Skin epidermis (tissue), 12 donors: Measurements from ENCODE around the gene ISX.
"Not testable (repeated sequence)": the region's sequence is repeated elsewhere in the genome, so short reads cannot be mapped to it uniquely, and the experiment has no call there.

ENCODE experiments used
- H3K27ac ChIP-seq, 21 experiments: fragments of 200-600 bp; sonication (generic) in 11 of 21; one replicate each; pipeline ENCODE4 v1.5.0; 2020; ENCODE audit warnings: mild to moderate bottlenecking in 3 of 21, inconsistent platforms in 2 of 21, moderate library complexity in 2 of 21
- H3K4me3 ChIP-seq, 7 experiments: fragments of 200-600 bp; sonication (generic) in 2 of 7; one replicate each; pipeline ENCODE4 v1.5.0; 2020; ENCODE audit warnings: inconsistent platforms in 2 of 7, mild to moderate bottlenecking in 2 of 7, moderate library complexity in 1 of 7

ISX gene

DNA sequence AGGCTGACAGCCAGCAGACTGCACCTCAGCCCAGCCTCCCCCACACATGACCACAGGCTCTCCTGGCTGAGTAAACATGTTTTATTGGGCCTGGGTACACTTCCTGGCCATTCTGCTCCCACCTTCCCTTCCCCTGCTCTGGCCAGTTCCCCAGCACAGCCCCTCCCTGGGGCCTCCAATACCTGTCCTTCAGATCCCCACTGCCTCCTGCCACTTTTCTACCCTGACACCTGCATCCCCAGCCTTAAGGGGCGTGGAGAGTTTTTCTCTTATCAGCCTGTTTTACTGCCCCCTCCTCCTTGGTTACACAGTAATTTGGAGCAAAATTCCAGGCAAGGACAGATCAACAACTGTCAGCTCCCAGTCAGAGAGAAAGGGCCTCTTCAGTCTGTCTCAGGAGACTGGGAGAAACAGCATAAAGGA lies at the start of gene ISX:
TSS of gene ISX (plus strand) at position 363 of the 423 bp plus-strand sequence. CDS start 930 bp downstream, outside the sequence.
- Histone ChIP-seq H3K4me3 (no peak within 1 kb of the TSS), H3K27ac (no peak within 1 kb of the TSS)

GRCh38 chr22:35016909-35017308 lies 49.0 kb upstream of the ISX start:
- no peak overlapping the region for H3K27ac ChIP-seq
- H3K4me3 ChIP-seq, result no peak overlapping the region

DNA sequence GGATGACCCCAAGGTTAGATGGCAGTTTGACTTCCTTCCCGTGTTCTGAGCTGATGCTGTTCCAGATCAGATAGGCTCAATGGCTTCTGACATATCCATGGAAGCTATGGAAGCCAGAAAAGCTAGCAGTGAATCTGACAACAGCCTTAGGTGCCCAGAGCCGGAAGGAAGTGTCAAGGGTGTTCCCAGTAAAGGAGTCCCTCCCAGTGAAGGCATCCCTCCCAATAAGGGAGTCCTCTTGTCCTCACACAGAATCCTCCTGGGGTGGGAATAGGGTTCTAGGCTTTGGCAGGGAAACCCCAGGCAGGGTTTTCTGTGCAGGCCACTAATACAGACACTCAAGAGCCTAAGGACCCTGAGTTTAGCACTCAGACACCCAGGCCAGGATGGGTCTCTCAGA lies 47.0 kb upstream of the ISX start:
- no peak overlapping the region for H3K4me3 ChIP-seq

GRCh38 chr22:35020517-35020916 lies 45.4 kb upstream of the ISX start:
- H3K4me3 ChIP-seq, result no peak overlapping the region
- H3K27ac ChIP-seq, result peak overlapping the region in 12 of 21 experiments; percentile 10 to 76 (median 48)

More for the DNA sequence above, 47.0 kb upstream of the ISX start:
- no peak overlapping the region for H3K27ac ChIP-seq

DNA sequence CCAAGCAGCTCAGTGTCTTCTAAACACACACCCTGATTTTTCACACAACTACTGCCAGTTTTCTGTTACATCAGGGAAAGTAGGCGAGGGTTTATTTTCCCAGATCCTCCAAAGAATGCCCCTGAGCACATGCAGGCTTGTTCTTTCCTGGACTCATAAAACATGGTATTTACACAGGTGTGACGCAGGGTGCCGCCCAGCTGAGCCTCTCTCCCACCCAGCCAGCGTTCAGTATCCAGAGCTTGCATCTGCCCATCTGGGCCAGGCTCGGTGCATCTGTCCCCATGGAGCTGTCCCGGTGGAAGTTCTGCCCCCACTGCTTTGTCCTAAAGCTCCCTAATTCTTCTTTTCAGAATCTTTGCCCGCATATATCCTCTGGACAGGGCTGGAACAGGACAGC lies 44.8 kb upstream of the ISX start:
- H3K27ac ChIP-seq, result peak overlapping the region in 12 of 21 experiments; percentile 6 to 76 (median 50)
- peak overlapping the region in 1 of 7 experiments; percentile 14 for H3K4me3 ChIP-seq

GRCh38 chr22:35022291-35022690 lies 43.7 kb upstream of the ISX start:
- Histone ChIP-seq H3K27ac (peak overlapping the region in 3 of 21 experiments; percentile 42 to 67 (median 45)), H3K4me3 (no peak overlapping the region)

GRCh38 chr22:35023692-35024363 lies 42.1 kb upstream of the ISX start:
- no peak overlapping the region for H3K27ac ChIP-seq
- no peak overlapping the region for H3K4me3 ChIP-seq

DNA sequence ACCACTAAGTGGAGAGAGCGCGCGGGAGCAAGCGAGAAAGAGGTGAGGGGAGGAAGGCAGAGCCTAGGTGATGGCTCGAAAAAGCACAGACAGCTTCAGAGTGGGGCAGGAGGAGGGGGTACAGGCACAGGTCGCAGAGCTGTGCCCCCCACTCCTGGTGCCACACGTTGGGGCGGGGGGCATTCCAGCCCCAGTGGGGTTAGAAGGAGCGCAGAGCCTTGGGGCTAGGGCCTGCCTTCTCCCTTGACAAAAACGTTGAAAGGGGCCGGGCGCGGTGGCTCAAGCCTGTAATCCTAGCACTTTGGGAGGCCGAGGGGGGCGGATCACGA lies 41.6 kb upstream of the ISX start:
- Histone ChIP-seq H3K4me3 (no peak overlapping the region), H3K27ac (no peak overlapping the region)

- H3K4me3 ChIP-seq, H3K27ac ChIP-seq: not testable (repeated sequence)
Observed at GRCh38 chr22:35030112-35030511, 35.8 kb upstream of the ISX start.

- H3K27ac ChIP-seq, result no peak overlapping the region
- no peak overlapping the region for H3K4me3 ChIP-seq
Observed at GRCh38 chr22:35032571-35032970, 33.4 kb upstream of the ISX start.

GRCh38 chr22:35033635-35034296 lies 32.2 kb upstream of the ISX start:
- Histone ChIP-seq H3K27ac (no peak overlapping the region), H3K4me3 (no peak overlapping the region)

DNA sequence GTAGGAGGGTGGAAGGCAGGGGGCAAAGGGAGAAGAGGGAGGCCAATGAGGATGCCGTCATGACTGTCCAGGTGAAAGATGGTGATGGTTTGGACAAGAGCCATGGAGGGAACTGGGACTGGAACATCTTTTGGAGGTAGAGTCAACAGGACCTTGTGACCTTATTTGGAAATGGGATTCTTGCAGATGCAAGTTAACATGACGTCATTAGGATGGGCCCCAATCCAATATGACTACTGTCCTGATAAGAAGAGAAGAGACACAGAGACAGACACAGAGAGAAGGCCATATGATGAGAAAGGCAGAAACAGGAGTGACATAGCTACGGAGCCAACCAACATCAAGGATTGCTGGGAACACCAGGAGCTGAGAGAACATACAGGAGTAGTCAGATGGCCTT lies 31.0 kb upstream of the ISX start:
- Histone ChIP-seq H3K27ac (no peak overlapping the region), H3K4me3 (no peak overlapping the region)

DNA sequence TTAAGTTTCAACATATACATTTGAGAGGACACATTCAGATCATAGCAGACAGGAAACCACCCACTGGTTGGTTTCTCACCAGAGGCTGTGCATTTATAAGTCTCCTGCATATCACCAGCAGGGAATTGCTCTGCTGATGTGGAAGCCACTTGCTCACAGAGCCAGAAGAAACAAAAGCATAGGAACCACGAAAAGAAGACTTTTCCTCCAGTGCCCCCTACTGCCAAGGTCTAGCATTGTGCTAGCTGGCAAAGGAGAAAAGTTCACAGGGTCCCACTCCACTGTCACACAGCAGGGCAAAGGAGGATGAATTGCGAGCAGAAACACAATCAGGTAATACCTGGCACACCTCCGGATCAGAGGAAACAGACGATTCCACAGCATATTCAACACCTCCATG lies 28.9 kb upstream of the ISX start:
- H3K27ac ChIP-seq, result no peak overlapping the region
- H3K4me3 ChIP-seq, result no peak overlapping the region

DNA sequence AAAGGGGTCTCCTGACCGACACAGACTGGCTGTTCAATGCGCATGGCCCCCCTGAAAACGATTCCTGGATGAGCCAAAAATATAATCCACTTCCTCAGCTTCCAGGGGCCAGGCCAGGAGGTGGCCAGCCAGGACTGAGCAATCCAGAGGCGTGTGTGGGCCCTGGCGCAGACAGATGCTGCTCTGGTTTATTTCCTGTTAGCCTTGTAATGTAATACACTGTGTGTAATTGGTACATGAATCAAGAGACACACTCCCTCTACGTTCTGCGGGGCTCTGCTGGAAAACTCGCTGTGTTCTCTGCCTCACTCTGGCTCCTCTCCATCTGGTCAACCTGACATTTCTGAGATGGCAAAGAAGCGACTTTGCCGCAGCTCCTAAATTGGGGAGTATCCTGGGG lies 26.3 kb upstream of the ISX start:
- Histone ChIP-seq H3K27ac (no peak overlapping the region), H3K4me3 (no peak overlapping the region)

- Histone ChIP-seq H3K27ac (no peak overlapping the region), H3K4me3 (no peak overlapping the region)
Observed at GRCh38 chr22:35043252-35043933, 22.6 kb upstream of the ISX start.

DNA sequence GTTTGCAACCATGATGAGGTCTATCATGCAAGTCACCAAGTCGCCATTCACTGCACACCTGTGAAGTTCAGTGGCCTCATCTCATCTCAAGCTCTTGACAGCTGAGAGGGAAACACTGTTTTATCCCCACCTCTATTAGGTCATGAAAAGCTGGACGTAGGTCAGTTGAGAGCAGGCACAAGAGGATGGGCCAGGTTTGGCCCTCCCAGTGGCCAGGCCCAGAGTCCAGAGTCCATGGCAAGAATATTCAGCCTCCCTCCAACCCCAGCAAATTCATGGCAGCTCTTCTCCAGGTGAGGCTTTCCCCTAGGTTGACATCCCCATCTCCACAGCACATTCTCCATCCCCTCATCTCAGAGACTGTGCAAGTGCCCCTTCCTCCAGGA lies 22.0 kb upstream of the ISX start:
- H3K27ac ChIP-seq, result no peak overlapping the region
- no peak overlapping the region for H3K4me3 ChIP-seq

DNA sequence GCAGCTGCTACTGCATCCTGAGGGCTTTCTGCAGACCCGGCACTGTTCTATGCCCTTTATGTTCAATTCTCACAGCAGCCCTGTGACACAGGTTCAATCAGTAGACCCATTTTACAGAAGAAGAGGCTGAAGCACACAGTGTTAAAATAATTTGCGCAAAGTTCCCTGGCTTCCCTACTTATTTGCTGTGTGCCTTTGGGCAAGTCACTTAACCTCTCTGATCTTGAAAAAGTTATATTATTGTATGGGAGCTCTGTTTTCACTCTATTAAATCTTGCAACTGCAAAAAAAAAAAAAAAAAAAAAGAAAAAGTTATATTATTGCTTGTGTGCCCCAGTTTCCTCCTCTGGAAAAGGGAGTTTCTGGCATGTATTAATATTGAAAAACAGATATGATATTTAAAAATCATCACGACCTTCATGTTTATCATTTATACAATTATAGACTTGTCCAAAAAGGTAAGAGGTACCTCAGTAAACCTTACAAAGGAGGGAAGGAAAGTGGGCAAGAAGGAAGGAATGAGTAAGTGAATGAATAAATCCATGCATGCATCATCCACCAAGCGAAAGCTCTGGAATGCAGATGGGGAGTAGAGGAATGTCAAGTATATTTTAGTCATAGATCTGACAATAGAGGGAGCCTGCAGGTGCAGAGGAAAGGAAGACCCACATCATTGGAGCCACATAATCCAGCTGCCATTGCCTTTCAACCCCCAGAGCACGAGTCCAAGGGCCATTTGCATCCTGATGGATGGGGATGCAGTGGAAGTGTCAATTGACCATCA lies 21.2 kb upstream of the ISX start:
- H3K4me3 ChIP-seq, result no peak overlapping the region

GRCh38 chr22:35045451-35045850 lies 20.5 kb upstream of the ISX start:
- H3K27ac ChIP-seq, result no peak overlapping the region
- H3K4me3 ChIP-seq, result no peak overlapping the region

More for the DNA sequence above, 21.2 kb upstream of the ISX start:
- H3K27ac ChIP-seq, result no peak overlapping the region

DNA sequence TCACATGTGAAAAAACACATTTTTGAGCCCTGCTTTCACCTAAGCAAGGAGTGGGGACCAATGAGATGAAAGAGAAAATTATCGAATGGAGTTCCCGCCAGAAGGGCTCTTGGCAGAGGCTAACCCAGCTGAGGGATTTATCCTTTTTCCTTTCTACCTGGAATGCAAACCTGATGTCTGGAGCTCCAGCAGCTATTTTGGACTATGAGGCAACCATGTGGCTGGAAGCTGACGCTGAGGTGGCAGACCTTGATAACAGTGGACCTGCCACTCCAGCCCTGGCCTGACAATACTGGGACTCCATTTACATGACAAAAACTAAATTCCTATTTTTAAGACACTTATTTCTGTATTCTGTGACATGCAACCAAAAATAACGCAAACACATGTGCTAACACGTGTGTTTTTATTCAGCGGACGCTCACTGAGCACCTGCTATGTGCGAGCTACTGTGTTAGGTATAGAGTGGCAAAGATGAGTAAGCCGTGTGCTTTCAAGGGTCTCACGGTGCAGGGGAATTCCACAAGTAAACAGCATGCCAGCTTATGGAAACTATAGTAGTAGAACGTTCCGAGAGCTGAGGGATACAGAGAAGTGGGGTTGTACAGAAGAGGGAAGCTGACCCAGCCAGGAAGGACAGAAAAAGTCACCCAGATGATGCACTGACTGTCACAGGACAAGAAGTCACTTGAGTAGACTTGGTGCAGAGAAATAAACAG lies 19.1 kb upstream of the ISX start:
- Histone ChIP-seq H3K27ac (no peak overlapping the region), H3K4me3 (no peak overlapping the region)

- H3K4me3 ChIP-seq, H3K27ac ChIP-seq: not testable (repeated sequence)
Observed at GRCh38 chr22:35050038-35050437, 15.9 kb upstream of the ISX start.
